MM.1S (cell line): ENCODE data around the gene ZNF385D.

ENCODE experiments used
- EZH2phosphoT487 ChIP-seq: fragments of 300-600 bp; sonication (generic); IDR thresholded peaks from 2 replicates; pipeline ENCODE4 v1.6.1; 2018; ENCODE audit warnings: antibody characterized with exemption, low read length
- TF ChIP-seq, protein P1 (sequence below): fragments of 300-600 bp; sonication (generic); IDR thresholded peaks from 2 replicates; pipeline ENCODE4 v1.5.1; 2016; ENCODE audit warnings: antibody characterized with exemption, low read length, mixed read lengths

- TF ChIP-seq, protein P1, sequence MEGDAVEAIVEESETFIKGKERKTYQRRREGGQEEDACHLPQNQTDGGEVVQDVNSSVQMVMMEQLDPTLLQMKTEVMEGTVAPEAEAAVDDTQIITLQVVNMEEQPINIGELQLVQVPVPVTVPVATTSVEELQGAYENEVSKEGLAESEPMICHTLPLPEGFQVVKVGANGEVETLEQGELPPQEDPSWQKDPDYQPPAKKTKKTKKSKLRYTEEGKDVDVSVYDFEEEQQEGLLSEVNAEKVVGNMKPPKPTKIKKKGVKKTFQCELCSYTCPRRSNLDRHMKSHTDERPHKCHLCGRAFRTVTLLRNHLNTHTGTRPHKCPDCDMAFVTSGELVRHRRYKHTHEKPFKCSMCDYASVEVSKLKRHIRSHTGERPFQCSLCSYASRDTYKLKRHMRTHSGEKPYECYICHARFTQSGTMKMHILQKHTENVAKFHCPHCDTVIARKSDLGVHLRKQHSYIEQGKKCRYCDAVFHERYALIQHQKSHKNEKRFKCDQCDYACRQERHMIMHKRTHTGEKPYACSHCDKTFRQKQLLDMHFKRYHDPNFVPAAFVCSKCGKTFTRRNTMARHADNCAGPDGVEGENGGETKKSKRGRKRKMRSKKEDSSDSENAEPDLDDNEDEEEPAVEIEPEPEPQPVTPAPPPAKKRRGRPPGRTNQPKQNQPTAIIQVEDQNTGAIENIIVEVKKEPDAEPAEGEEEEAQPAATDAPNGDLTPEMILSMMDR = no peak
- TF ChIP-seq EZH2phosphoT487 = no peak
Observed at GRCh38 chr3:21738935-21739702, 11.9 kb downstream of the ZNF385D start.
